CD14-positive monocyte (primary cell): ENCODE measurements around the gene KCNG2. TPM values are rescaled to one million over a fixed set of nuclear protein-coding genes. Genes with fewer than 3 reads are reported as not detected.

Experiments
- DNase-seq, 3 donors: peaks; one replicate each; pipeline ENCODE4 v3.0.0-alpha.2; 2011 to 2022
- H2AFZ ChIP-seq: 2 replicates; pipeline ENCODE4 v1.6.0; 2012; ENCODE audit warnings: mild to moderate bottlenecking, low read depth, low read length, inconsistent platforms; ENCODE audit not compliant: insufficient read depth, poor library complexity, severe bottlenecking
- H3K27ac ChIP-seq, 2 donors: 1 replicate in 1 of 2; 2 replicates in 1 of 2; pipeline ENCODE4 v1.5.1; 2012 to 2013; ENCODE audit warnings: low read length in 2 of 2, control low read depth in 1 of 2, inconsistent platforms in 1 of 2, low read depth in 1 of 2, mild to moderate bottlenecking in 1 of 2
- H3K27me3 ChIP-seq, 2 donors: one replicate each; pipeline versions ENCODE4 v1.6.0 to v1.6.1; 2011 to 2013; ENCODE audit warnings: low read length in 2 of 2; ENCODE audit not compliant: control insufficient read depth in 2 of 2, insufficient read depth in 2 of 2
- H3K36me3 ChIP-seq, 2 donors: replicated peaks in 1 of 2; 1 replicate in 1 of 2; 2 replicates in 1 of 2; pipeline versions ENCODE4 v1.5.1 to v1.6.1; 2012 to 2013; ENCODE audit warnings: low read length in 2 of 2, control low read depth in 1 of 2, inconsistent platforms in 1 of 2, mild to moderate bottlenecking in 1 of 2; ENCODE audit not compliant: insufficient read depth in 2 of 2, control insufficient read depth in 1 of 2
- H3K4me1 ChIP-seq, 2 donors: 1 replicate in 1 of 2; 2 replicates in 1 of 2; pipeline versions ENCODE4 v1.5.1 to v1.6.1; 2012 to 2013; ENCODE audit warnings: low read length in 2 of 2, control low read depth in 1 of 2, inconsistent platforms in 1 of 2, mild to moderate bottlenecking in 1 of 2, moderate library complexity in 1 of 2; ENCODE audit not compliant: insufficient read depth in 2 of 2, control insufficient read depth in 1 of 2
- H3K4me2 ChIP-seq: replicated peaks from 2 replicates; pipeline ENCODE3; 2012; ENCODE audit warnings: low read length, moderate library complexity, mild to moderate bottlenecking; ENCODE audit not compliant: poor library complexity, severe bottlenecking; ENCODE audit errors: extremely low read depth
- H3K4me3 ChIP-seq, 3 experiments: fragments of 200-600 bp in 1 of 3; sonication (generic) in 1 of 3; replicated peaks in 1 of 3; 1 replicate in 2 of 3; 2 replicates in 1 of 3; pipeline ENCODE4 v1.5.1; 2011 to 2013; ENCODE audit warnings: low read length in 3 of 3, mild to moderate bottlenecking in 3 of 3, control low read depth in 2 of 3, low read depth in 2 of 3, inconsistent platforms in 1 of 3, moderate library complexity in 1 of 3
- H3K79me2 ChIP-seq: 2 replicates; pipeline ENCODE4 v1.6.0; 2012; ENCODE audit warnings: mild to moderate bottlenecking, control low read depth, inconsistent platforms, low read length, moderate library complexity; ENCODE audit not compliant: insufficient read depth
- H3K9ac ChIP-seq: 2 replicates; pipeline ENCODE4 v1.6.0; 2017; ENCODE audit warnings: low read length, mild to moderate bottlenecking; ENCODE audit not compliant: insufficient read depth, poor library complexity, severe bottlenecking
- H3K9me3 ChIP-seq, 2 donors: replicated peaks in 1 of 2; 1 replicate in 1 of 2; 2 replicates in 1 of 2; pipeline versions ENCODE4 v1.5.1 to v1.6.1; 2012 to 2013; ENCODE audit warnings: low read length in 2 of 2, control low read depth in 1 of 2; ENCODE audit not compliant: control insufficient read depth in 1 of 2, insufficient read depth in 1 of 2
- H4K20me1 ChIP-seq: 2 replicates; pipeline ENCODE4 v1.6.0; 2012; ENCODE audit warnings: mild to moderate bottlenecking, low read length, control low read depth, moderate library complexity; ENCODE audit not compliant: insufficient read depth
- H3K27ac Mint-ChIP-seq, 7 donors: one replicate each; pipeline ENCODE4 v1.8.0; 2020; ENCODE audit warnings: mild to moderate bottlenecking in 7 of 7, mixed read lengths in 7 of 7, moderate library complexity in 6 of 7, inconsistent platforms in 2 of 7
- H3K27me3 Mint-ChIP-seq, 3 donors: one replicate each; pipeline ENCODE4 v1.8.0; 2021 to 2022; ENCODE audit warnings: low read depth in 3 of 3, mild to moderate bottlenecking in 3 of 3, mixed read lengths in 3 of 3, moderate library complexity in 3 of 3, inconsistent platforms in 1 of 3
- H3K36me3 Mint-ChIP-seq, 2 donors: one replicate each; pipeline ENCODE4 v1.8.0; 2020; ENCODE audit warnings: mixed read lengths in 2 of 2, inconsistent platforms in 1 of 2, mild to moderate bottlenecking in 1 of 2
- H3K4me1 Mint-ChIP-seq: one replicate; pipeline ENCODE4 v1.8.0; 2020; ENCODE audit warnings: mild to moderate bottlenecking, mixed read lengths
- H3K4me3 Mint-ChIP-seq, 2 donors: one replicate each; pipeline ENCODE4 v1.8.0; 2020; ENCODE audit warnings: mild to moderate bottlenecking in 2 of 2, mixed read lengths in 2 of 2, moderate library complexity in 1 of 2
- H3K9me3 Mint-ChIP-seq, 7 donors: one replicate each; pipeline ENCODE4 v1.8.0; 2020 to 2022; ENCODE audit warnings: mixed read lengths in 7 of 7, mild to moderate bottlenecking in 6 of 7, moderate library complexity in 6 of 7, inconsistent platforms in 2 of 7
- WGBS: methylation state at CpG from one replicate; pipeline ENCODE4 v1.1.5; 2013; ENCODE audit warnings: missing lambda C conversion rate; ENCODE audit not compliant: insufficient coverage; 5-methylcytosine and 5-hydroxymethylcytosine counted together
- intact Hi-C, 2 donors: fragments of 100-400 bp; cut with micrococcal nuclease; formaldehyde crosslinking; loops; one replicate each; pipeline versions ENCODE4 v1.15.0 to v1.15.1; 2023
- polyA plus RNA-seq, 3 donors: library from polyadenylated mRNA; depleted of rRNA in 1 of 3; unstranded in 2 of 3; stranded (reverse) in 1 of 3; fragments of 300-500 nt in 2 of 3; fragments of >200 nt in 1 of 3; fragmentation: Illumina TruSeq in 2 of 3; gene quantifications; 1 replicate in 2 of 3; 2 replicates in 1 of 3; pipeline ENCODE4 v1.2.3, GENCODE V29; 2012 to 2021
- TF ChIP-seq, protein P1 (sequence below): fragments of 200-600 bp; IDR thresholded peaks from one replicate; pipeline ENCODE4 v1.8.0; 2022; ENCODE audit warnings: antibody characterized with exemption, mild to moderate bottlenecking

KCNG2 gene
- polyA plus RNA-seq, 3 donors, result 0.04 TPM; not detected in 2

DNA sequence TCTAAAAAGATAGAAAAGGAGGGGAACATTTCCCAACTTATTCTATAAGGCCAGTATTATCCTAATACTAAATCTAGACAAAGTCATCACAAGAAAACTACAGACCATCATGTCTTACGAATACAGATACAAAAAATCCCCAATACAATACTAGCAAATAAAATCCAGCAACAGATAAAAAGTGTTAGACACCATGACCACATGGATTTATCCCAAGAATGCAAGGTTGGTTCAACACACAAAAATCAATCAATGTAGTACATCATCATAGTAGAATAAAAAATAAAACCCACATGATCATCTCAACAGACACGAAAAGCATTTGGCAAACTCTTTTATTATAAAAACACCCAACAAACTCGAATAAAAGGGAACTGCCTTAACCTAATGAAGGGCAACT, 135.2 kb downstream of the KCNG2 start:
- TF ChIP-seq, protein P1, sequence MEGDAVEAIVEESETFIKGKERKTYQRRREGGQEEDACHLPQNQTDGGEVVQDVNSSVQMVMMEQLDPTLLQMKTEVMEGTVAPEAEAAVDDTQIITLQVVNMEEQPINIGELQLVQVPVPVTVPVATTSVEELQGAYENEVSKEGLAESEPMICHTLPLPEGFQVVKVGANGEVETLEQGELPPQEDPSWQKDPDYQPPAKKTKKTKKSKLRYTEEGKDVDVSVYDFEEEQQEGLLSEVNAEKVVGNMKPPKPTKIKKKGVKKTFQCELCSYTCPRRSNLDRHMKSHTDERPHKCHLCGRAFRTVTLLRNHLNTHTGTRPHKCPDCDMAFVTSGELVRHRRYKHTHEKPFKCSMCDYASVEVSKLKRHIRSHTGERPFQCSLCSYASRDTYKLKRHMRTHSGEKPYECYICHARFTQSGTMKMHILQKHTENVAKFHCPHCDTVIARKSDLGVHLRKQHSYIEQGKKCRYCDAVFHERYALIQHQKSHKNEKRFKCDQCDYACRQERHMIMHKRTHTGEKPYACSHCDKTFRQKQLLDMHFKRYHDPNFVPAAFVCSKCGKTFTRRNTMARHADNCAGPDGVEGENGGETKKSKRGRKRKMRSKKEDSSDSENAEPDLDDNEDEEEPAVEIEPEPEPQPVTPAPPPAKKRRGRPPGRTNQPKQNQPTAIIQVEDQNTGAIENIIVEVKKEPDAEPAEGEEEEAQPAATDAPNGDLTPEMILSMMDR, result no peak
- H3K27me3 Mint-ChIP-seq, result no peaks in the 10 kb centered on the region
- no peak overlapping the region for H3K27ac ChIP-seq
- no peak overlapping the region for H3K4me3 Mint-ChIP-seq
- H3K79me2 ChIP-seq, result peaks cover 93% of the 10 kb centered on the region
- no peaks in the 10 kb centered on the region for H3K27me3 ChIP-seq
- H3K9ac ChIP-seq, result no peak overlapping the region
- H3K9me3 Mint-ChIP-seq, result peaks cover 70 to 90% (median 80%) of the 10 kb centered on the region in 7 donors
- peaks cover 89 to 97% of the 10 kb centered on the region in 2 donors for H3K36me3 Mint-ChIP-seq
- H4K20me1 ChIP-seq, result peaks cover 75% of the 10 kb centered on the region
- DNase-seq, result no peak
- intact Hi-C loops, result no loop called here
- H3K4me1 Mint-ChIP-seq, result peaks cover 6% of the 10 kb centered on the region
- H3K36me3 ChIP-seq, result peaks cover 59 to 99% of the 10 kb centered on the region in 2 donors
- H3K4me1 ChIP-seq, result no peaks in the 10 kb centered on the region
- H2AFZ ChIP-seq, result no peak overlapping the region
- peaks cover 64 to 85% of the 10 kb centered on the region in 2 donors for H3K9me3 ChIP-seq
- WGBS, result no CpG with 5 or more reads among the region's 3 CpGs
- no peak overlapping the region for H3K4me3 ChIP-seq
- no peak overlapping the region for H3K27ac Mint-ChIP-seq
- H3K4me2 ChIP-seq, result no peak overlapping the region

DNA sequence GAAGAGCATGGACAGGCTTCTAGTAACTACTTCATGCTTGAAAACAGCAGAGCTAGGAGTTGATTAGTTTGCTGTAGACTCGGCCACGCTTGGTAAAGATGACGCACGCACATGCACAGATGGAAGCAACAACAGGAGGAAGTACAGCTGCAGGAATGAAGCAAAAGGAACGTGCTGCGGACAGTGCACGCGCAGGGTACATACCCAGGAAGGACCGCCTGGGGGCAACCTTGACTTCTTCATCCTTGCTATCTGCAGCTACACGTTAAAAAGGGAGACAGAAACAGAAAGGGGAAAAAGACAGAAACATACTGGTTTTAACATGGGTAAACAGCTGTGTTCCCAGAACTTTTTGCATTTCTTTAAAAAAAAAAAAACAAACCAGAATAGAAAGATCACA, 136.0 kb downstream of the KCNG2 start:
- intact Hi-C loops, result no loop called here
- Mint-ChIP-seq H3K36me3 (peaks cover 88 to 97% of the 10 kb centered on the region in 2 donors), H3K9me3 (peaks cover 71 to 90% (median 78%) of the 10 kb centered on the region in 7 donors), H3K27ac (no peak overlapping the region), H3K4me3 (no peak overlapping the region), H3K27me3 (no peaks in the 10 kb centered on the region), H3K4me1 (peaks cover 6% of the 10 kb centered on the region)
- no peaks in the 10 kb centered on the region for H3K4me1 ChIP-seq
- H3K27me3 ChIP-seq, result no peaks in the 10 kb centered on the region
- 96% methylated on average over 8 of the region's 10 CpGs for WGBS
- H3K79me2 ChIP-seq, result peaks cover 93% of the 10 kb centered on the region
- peaks cover 55 to 99% of the 10 kb centered on the region in 2 donors for H3K36me3 ChIP-seq
- no peak overlapping the region for H3K4me3 ChIP-seq
- no peak for DNase-seq
- peaks cover 75% of the 10 kb centered on the region for H4K20me1 ChIP-seq
- H3K9ac ChIP-seq, result no peak overlapping the region
- H3K4me2 ChIP-seq, result no peak overlapping the region
- H3K27ac ChIP-seq, result no peak overlapping the region
- no peak overlapping the region for H2AFZ ChIP-seq
- H3K9me3 ChIP-seq, result peaks cover 60 to 85% of the 10 kb centered on the region in 2 donors
- TF ChIP-seq, protein P1, result no peak
